CD14-positive monocyte (primary cell): ENCODE measurements around the gene EGLN3. TPM values are rescaled to one million over a fixed set of nuclear protein-coding genes. Genes with fewer than 3 reads are reported as not detected.

ENCODE experiments used
- DNase-seq, 3 donors: peaks; one replicate each; pipeline ENCODE4 v3.0.0-alpha.2; 2011 to 2022
- H2AFZ ChIP-seq: 2 replicates; pipeline ENCODE4 v1.6.0; 2012; ENCODE audit warnings: mild to moderate bottlenecking, low read depth, low read length, inconsistent platforms; ENCODE audit not compliant: insufficient read depth, poor library complexity, severe bottlenecking
- H3K27ac ChIP-seq, 2 donors: 1 replicate in 1 of 2; 2 replicates in 1 of 2; pipeline ENCODE4 v1.5.1; 2012 to 2013; ENCODE audit warnings: low read length in 2 of 2, control low read depth in 1 of 2, inconsistent platforms in 1 of 2, low read depth in 1 of 2, mild to moderate bottlenecking in 1 of 2
- H3K27me3 ChIP-seq, 2 donors: one replicate each; pipeline versions ENCODE4 v1.6.0 to v1.6.1; 2011 to 2013; ENCODE audit warnings: low read length in 2 of 2; ENCODE audit not compliant: control insufficient read depth in 2 of 2, insufficient read depth in 2 of 2
- H3K36me3 ChIP-seq, 2 donors: replicated peaks in 1 of 2; 1 replicate in 1 of 2; 2 replicates in 1 of 2; pipeline versions ENCODE4 v1.5.1 to v1.6.1; 2012 to 2013; ENCODE audit warnings: low read length in 2 of 2, control low read depth in 1 of 2, inconsistent platforms in 1 of 2, mild to moderate bottlenecking in 1 of 2; ENCODE audit not compliant: insufficient read depth in 2 of 2, control insufficient read depth in 1 of 2
- H3K4me1 ChIP-seq, 2 donors: 1 replicate in 1 of 2; 2 replicates in 1 of 2; pipeline versions ENCODE4 v1.5.1 to v1.6.1; 2012 to 2013; ENCODE audit warnings: low read length in 2 of 2, control low read depth in 1 of 2, inconsistent platforms in 1 of 2, mild to moderate bottlenecking in 1 of 2, moderate library complexity in 1 of 2; ENCODE audit not compliant: insufficient read depth in 2 of 2, control insufficient read depth in 1 of 2
- H3K4me2 ChIP-seq: replicated peaks from 2 replicates; pipeline ENCODE3; 2012; ENCODE audit warnings: low read length, moderate library complexity, mild to moderate bottlenecking; ENCODE audit not compliant: poor library complexity, severe bottlenecking; ENCODE audit errors: extremely low read depth
- H3K4me3 ChIP-seq, 3 experiments: fragments of 200-600 bp in 1 of 3; sonication (generic) in 1 of 3; replicated peaks in 1 of 3; 1 replicate in 2 of 3; 2 replicates in 1 of 3; pipeline ENCODE4 v1.5.1; 2011 to 2013; ENCODE audit warnings: low read length in 3 of 3, mild to moderate bottlenecking in 3 of 3, control low read depth in 2 of 3, low read depth in 2 of 3, inconsistent platforms in 1 of 3, moderate library complexity in 1 of 3
- H3K79me2 ChIP-seq: 2 replicates; pipeline ENCODE4 v1.6.0; 2012; ENCODE audit warnings: mild to moderate bottlenecking, control low read depth, inconsistent platforms, low read length, moderate library complexity; ENCODE audit not compliant: insufficient read depth
- H3K9ac ChIP-seq: 2 replicates; pipeline ENCODE4 v1.6.0; 2017; ENCODE audit warnings: low read length, mild to moderate bottlenecking; ENCODE audit not compliant: insufficient read depth, poor library complexity, severe bottlenecking
- H3K9me3 ChIP-seq, 2 donors: replicated peaks in 1 of 2; 1 replicate in 1 of 2; 2 replicates in 1 of 2; pipeline versions ENCODE4 v1.5.1 to v1.6.1; 2012 to 2013; ENCODE audit warnings: low read length in 2 of 2, control low read depth in 1 of 2; ENCODE audit not compliant: control insufficient read depth in 1 of 2, insufficient read depth in 1 of 2
- H4K20me1 ChIP-seq: 2 replicates; pipeline ENCODE4 v1.6.0; 2012; ENCODE audit warnings: mild to moderate bottlenecking, low read length, control low read depth, moderate library complexity; ENCODE audit not compliant: insufficient read depth
- H3K27ac Mint-ChIP-seq, 7 donors: one replicate each; pipeline ENCODE4 v1.8.0; 2020; ENCODE audit warnings: mild to moderate bottlenecking in 7 of 7, mixed read lengths in 7 of 7, moderate library complexity in 6 of 7, inconsistent platforms in 2 of 7
- H3K27me3 Mint-ChIP-seq, 3 donors: one replicate each; pipeline ENCODE4 v1.8.0; 2021 to 2022; ENCODE audit warnings: low read depth in 3 of 3, mild to moderate bottlenecking in 3 of 3, mixed read lengths in 3 of 3, moderate library complexity in 3 of 3, inconsistent platforms in 1 of 3
- H3K36me3 Mint-ChIP-seq, 2 donors: one replicate each; pipeline ENCODE4 v1.8.0; 2020; ENCODE audit warnings: mixed read lengths in 2 of 2, inconsistent platforms in 1 of 2, mild to moderate bottlenecking in 1 of 2
- H3K4me1 Mint-ChIP-seq: one replicate; pipeline ENCODE4 v1.8.0; 2020; ENCODE audit warnings: mild to moderate bottlenecking, mixed read lengths
- H3K4me3 Mint-ChIP-seq, 2 donors: one replicate each; pipeline ENCODE4 v1.8.0; 2020; ENCODE audit warnings: mild to moderate bottlenecking in 2 of 2, mixed read lengths in 2 of 2, moderate library complexity in 1 of 2
- H3K9me3 Mint-ChIP-seq, 7 donors: one replicate each; pipeline ENCODE4 v1.8.0; 2020 to 2022; ENCODE audit warnings: mixed read lengths in 7 of 7, mild to moderate bottlenecking in 6 of 7, moderate library complexity in 6 of 7, inconsistent platforms in 2 of 7
- WGBS: methylation state at CpG from one replicate; pipeline ENCODE4 v1.1.5; 2013; ENCODE audit warnings: missing lambda C conversion rate; ENCODE audit not compliant: insufficient coverage; 5-methylcytosine and 5-hydroxymethylcytosine counted together
- intact Hi-C, 2 donors: fragments of 100-400 bp; cut with micrococcal nuclease; formaldehyde crosslinking; loops; one replicate each; pipeline versions ENCODE4 v1.15.0 to v1.15.1; 2023
- polyA plus RNA-seq, 3 donors: library from polyadenylated mRNA; depleted of rRNA in 1 of 3; unstranded in 2 of 3; stranded (reverse) in 1 of 3; fragments of 300-500 nt in 2 of 3; fragments of >200 nt in 1 of 3; fragmentation: Illumina TruSeq in 2 of 3; gene quantifications; 1 replicate in 2 of 3; 2 replicates in 1 of 3; pipeline ENCODE4 v1.2.3, GENCODE V29; 2012 to 2021
- TF ChIP-seq, protein P1 (sequence below): fragments of 200-600 bp; IDR thresholded peaks from one replicate; pipeline ENCODE4 v1.8.0; 2022; ENCODE audit warnings: antibody characterized with exemption, mild to moderate bottlenecking

EGLN3 gene
- polyA plus RNA-seq, 3 donors: 0.03 to 0.06 TPM; not detected in 1

DNA sequence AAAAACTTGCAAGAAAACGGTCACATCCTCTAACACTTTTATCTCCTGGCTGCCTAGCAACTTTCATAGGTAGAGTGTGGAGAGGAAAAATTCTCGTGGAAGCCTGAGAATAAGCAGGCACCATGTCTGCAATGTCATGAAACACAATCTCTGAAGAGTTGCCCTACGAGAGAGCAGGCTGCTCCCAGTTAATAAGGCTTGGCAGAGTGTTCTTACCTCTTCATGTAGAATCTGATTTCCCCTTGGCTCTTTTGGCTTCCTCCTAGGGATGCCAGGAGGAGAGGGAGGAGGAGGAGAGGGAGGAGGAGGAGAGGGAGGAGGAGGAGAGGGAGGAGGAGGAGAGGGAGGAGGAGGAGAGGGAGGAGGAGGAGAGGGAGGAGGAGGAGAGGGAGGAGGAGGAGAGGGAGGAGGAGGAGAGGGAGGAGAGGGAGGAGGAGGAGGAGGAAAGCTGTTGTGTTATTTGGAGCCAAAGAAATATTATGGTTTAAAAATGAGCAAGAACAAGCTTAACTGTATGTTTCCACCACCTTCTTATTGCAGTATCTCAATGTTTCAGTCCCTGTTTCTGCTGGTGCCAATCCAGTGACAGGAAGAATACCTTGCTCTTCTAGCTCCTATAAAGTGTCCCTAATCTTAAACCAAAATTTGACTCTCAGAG, 52.9 kb downstream of the EGLN3 start:
- TF ChIP-seq, protein P1, sequence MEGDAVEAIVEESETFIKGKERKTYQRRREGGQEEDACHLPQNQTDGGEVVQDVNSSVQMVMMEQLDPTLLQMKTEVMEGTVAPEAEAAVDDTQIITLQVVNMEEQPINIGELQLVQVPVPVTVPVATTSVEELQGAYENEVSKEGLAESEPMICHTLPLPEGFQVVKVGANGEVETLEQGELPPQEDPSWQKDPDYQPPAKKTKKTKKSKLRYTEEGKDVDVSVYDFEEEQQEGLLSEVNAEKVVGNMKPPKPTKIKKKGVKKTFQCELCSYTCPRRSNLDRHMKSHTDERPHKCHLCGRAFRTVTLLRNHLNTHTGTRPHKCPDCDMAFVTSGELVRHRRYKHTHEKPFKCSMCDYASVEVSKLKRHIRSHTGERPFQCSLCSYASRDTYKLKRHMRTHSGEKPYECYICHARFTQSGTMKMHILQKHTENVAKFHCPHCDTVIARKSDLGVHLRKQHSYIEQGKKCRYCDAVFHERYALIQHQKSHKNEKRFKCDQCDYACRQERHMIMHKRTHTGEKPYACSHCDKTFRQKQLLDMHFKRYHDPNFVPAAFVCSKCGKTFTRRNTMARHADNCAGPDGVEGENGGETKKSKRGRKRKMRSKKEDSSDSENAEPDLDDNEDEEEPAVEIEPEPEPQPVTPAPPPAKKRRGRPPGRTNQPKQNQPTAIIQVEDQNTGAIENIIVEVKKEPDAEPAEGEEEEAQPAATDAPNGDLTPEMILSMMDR: no peak
- H3K4me1 ChIP-seq: no peaks in the 10 kb centered on the region
- no peaks in the 10 kb centered on the region for H3K27me3 ChIP-seq
- WGBS: no CpG with 5 or more reads among the region's 3 CpGs
- H3K9ac ChIP-seq: no peak overlapping the region
- no peak for DNase-seq
- no peak overlapping the region for H2AFZ ChIP-seq
- no peaks in the 10 kb centered on the region for H3K4me1 Mint-ChIP-seq
- peaks cover 1 to 16% (median 6%) of the 10 kb centered on the region in 7 donors for H3K9me3 Mint-ChIP-seq
- no peak overlapping the region for H3K27ac ChIP-seq
- H3K27me3 Mint-ChIP-seq: peaks cover 0 to 2% (median 1%) of the 10 kb centered on the region in 3 donors
- H3K9me3 ChIP-seq: peaks cover 4 to 6% of the 10 kb centered on the region in 2 donors
- H4K20me1 ChIP-seq: no peaks in the 10 kb centered on the region
- no peaks in the 10 kb centered on the region for H3K36me3 Mint-ChIP-seq
- H3K79me2 ChIP-seq: no peaks in the 10 kb centered on the region
- intact Hi-C loops: no loop called here
- no peaks in the 10 kb centered on the region for H3K36me3 ChIP-seq
- no peak overlapping the region for H3K4me2 ChIP-seq
- no peak overlapping the region for H3K4me3 ChIP-seq
- no peak overlapping the region for H3K4me3 Mint-ChIP-seq
- no peak overlapping the region for H3K27ac Mint-ChIP-seq

DNA sequence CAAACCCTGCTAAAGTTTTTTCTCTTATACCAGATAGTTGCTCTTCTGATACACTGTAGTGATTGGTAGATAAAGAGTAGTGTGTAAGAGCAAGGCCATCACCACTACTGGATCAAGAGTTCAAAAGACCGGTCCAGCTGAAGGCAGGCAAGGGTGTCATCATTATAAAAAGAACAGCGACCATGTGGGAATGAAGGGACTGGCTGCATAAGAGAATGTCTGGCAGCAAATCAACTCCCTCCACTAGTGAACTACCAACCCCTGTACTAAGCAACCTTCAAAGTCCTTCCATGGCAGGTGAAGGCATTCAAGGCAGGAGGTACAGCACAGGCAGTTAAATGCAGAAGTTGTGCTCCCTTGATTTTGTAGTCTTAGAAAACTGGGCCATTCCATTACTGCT, 53.5 kb downstream of the EGLN3 start:
- Histone ChIP-seq H3K79me2 (no peaks in the 10 kb centered on the region), H4K20me1 (no peaks in the 10 kb centered on the region), H3K9ac (no peak overlapping the region), H3K27me3 (no peaks in the 10 kb centered on the region), H3K27ac (no peak overlapping the region), H3K9me3 (peaks cover 4 to 6% of the 10 kb centered on the region in 2 donors), H2AFZ (no peak overlapping the region), H3K4me2 (no peak overlapping the region), H3K4me3 (no peak overlapping the region), H3K4me1 (no peaks in the 10 kb centered on the region), H3K36me3 (no peaks in the 10 kb centered on the region)
- TF ChIP-seq, protein P1: no peak
- Mint-ChIP-seq H3K4me3 (no peak overlapping the region), H3K27me3 (peaks cover 0 to 2% (median 1%) of the 10 kb centered on the region in 3 donors), H3K27ac (no peak overlapping the region), H3K9me3 (peaks cover 1 to 16% (median 6%) of the 10 kb centered on the region in 7 donors), H3K4me1 (no peaks in the 10 kb centered on the region), H3K36me3 (no peaks in the 10 kb centered on the region)
- intact Hi-C loops: no loop called here
- no peak for DNase-seq
- WGBS: no CpG with 5 or more reads among the region's 2 CpGs
